GM19372 (cell line): Measurements from ENCODE around the gene PTGDR.

Source experiments
- ATAC-seq: cut with Tn5 transposase; IDR thresholded peaks from one replicate; pipeline ENCODE4 v1.9.1; 2021; ENCODE audit warnings: mild to moderate bottlenecking, low read depth, moderate library complexity; ENCODE audit not compliant: unreplicated experiment

Gene PTGDR

GRCh38 chr14:52307905-52308304 is 40.4 kb downstream of the PTGDR start:
- ATAC-seq, result no peak

- no peak for ATAC-seq
These were observed 43.0 kb downstream of the PTGDR start for GRCh38 chr14:52310541-52310940.

GRCh38 chr14:52312931-52313355 is 45.4 kb downstream of the PTGDR start:
- ATAC-seq, result no peak

GRCh38 chr14:52313462-52313861 is 46.0 kb downstream of the PTGDR start:
- no peak for ATAC-seq

- ATAC-seq, result peak; percentile 52
These were observed 46.6 kb downstream of the PTGDR start, which contains the start of gene PTGER2 for GRCh38 chr14:52313903-52314594. Gene PTGER2, plus strand, starts transcription at chr14:52314312. Its CDS starts 237 bp downstream, at chr14:52314549.

GRCh38 chr14:52314595-52315354 is 47.3 kb downstream of the PTGDR start:
- ATAC-seq, result no peak

GRCh38 chr14:52315355-52315718 is 47.8 kb downstream of the PTGDR start:
- no peak for ATAC-seq

- ATAC-seq, result no peak
These were observed 50.6 kb downstream of the PTGDR start for GRCh38 chr14:52318062-52318461.

GRCh38 chr14:52318826-52319645 is 51.5 kb downstream of the PTGDR start:
- ATAC-seq, result no peak

- ATAC-seq, result no peak
These were observed 52.4 kb downstream of the PTGDR start for GRCh38 chr14:52319919-52320318.

GRCh38 chr14:52325126-52325525 is 57.6 kb downstream of the PTGDR start:
- ATAC-seq, result peak; percentile 94

- no peak for ATAC-seq
These were observed 58.1 kb downstream of the PTGDR start for GRCh38 chr14:52325630-52326029.
